BJ (cell line): ENCODE results near the gene ARHGAP26. TPM values are rescaled to one million over a fixed set of nuclear protein-coding genes. Genes with fewer than 3 reads are reported as not detected.
A peak's percentile ranks its signal among the peaks of the same experiment; 100 is the strongest.

ENCODE experiments used
- CTCF ChIA-PET: fragments of 350-600 bp; formaldehyde crosslinking; extraction: SDS; loops from one replicate; lab custom pipeline; 2021; ENCODE audit warnings: antibody characterized with exemption, inconsistent platforms; lab: Yijun Ruan, JAX
- POLR2A ChIA-PET: fragments of 300-600 bp; sonication (Branson Sonifier 250); formaldehyde crosslinking; extraction: SDS; loops from one replicate; lab custom pipeline; 2021; ENCODE audit warnings: antibody characterized with exemption; lab: Charles Lee
- DNase-seq: peaks from one replicate; pipeline ENCODE4 v3.0.0-alpha.2; 2011; ENCODE audit warnings: low read depth
- H3K27me3 ChIP-seq: 2 replicates; pipeline ENCODE4 v1.6.0; 2011; ENCODE audit warnings: low read length; ENCODE audit not compliant: control insufficient read depth, insufficient read depth
- H3K36me3 ChIP-seq: 2 replicates; pipeline ENCODE4 v1.5.1; 2011; ENCODE audit warnings: low read length; ENCODE audit not compliant: control insufficient read depth, insufficient read depth
- H3K4me3 ChIP-seq: 2 replicates; pipeline ENCODE4 v1.5.1; 2011; ENCODE audit warnings: low read depth, mild to moderate bottlenecking, control low read depth, low read length
- CTCF ChIP-seq: IDR thresholded peaks from 2 replicates; pipeline ENCODE4 v1.5.1; 2011; ENCODE audit warnings: low read depth, mild to moderate bottlenecking, control low read depth, inconsistent platforms, low read length, moderate library complexity; ENCODE audit not compliant: insufficient read depth
- polyA plus RNA-seq: library from polyadenylated mRNA; depleted of rRNA; stranded (reverse); fragments of >200 nt; gene quantifications from 2 replicates; pipeline ENCODE4 v1.2.3, GENCODE V29; 2011

The ARHGAP26 gene
- polyA plus RNA-seq, 1 experiment, result 4.8 TPM

DNA sequence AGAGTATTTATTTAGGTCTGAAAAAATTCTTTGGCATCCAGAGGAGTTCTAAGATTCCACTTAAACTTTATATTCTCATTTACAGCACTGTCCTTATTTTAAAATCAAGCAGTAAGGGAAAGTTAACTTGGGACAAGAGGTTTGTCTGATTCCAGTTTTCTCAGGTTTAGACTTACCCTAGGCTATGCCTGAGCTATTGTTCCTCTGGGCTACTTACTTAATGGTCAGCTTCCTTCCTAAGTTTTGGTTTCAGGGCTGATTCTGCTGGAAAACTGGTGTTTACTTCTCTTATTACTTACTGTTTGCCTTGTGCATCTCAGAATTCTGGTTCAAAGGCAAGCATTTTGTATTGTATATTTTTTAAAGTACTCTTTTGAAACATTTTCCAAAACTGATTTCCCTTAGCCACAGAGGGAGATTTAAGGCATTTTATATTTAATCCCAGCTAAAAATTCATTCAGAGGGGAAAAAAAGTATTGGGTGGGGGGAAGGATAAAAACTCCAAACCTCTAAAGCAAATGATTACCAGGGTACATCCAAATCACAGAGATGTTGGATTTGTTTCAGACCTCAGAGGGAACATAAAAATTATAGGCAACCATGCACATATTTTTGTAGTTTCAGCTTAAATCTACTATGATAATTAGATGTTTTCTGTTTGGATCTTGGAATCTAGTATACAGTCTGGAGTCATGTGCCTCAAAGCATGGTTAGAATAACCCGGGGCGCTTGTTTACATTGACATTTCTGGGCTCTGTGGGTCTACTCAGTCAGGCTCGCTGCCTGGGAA is 290.0 kb downstream of the ARHGAP26 start:
- no peak for TF ChIP-seq CTCF
- Histone ChIP-seq H3K27me3 (no peaks in the 10 kb centered on the region), H3K4me3 (no peak overlapping the region), H3K36me3 (no peaks in the 10 kb centered on the region)
- ChIA-PET CTCF (interaction anchor here (0.7 to 1.6 kb wide), 6 partner anchors 10 to 347 kb away, joined by 3 to 4 read pairs (median 3); no protein-coding TSS in a partner anchor), POLR2A (interaction anchor here (0.6 to 1.2 kb wide), 3 partner anchors 9 to 345 kb away, joined by 3 to 8 read pairs (median 4); no protein-coding TSS in a partner anchor)
- DNase-seq, result no peak

GRCh38 chr5:143061161-143061945 is 291.2 kb downstream of the ARHGAP26 start:
- H3K4me3 ChIP-seq, result no peak overlapping the region
- POLR2A ChIA-PET, result no interaction called here
- DNase-seq, result peak; percentile 83
- no peaks in the 10 kb centered on the region for H3K36me3 ChIP-seq
- no peak for TF ChIP-seq CTCF
- CTCF ChIA-PET, result interaction anchor here (0.7 to 1.2 kb wide), 3 partner anchors 23 to 342 kb away, joined by 3 to 5 read pairs (median 4); no protein-coding TSS in a partner anchor
- no peaks in the 10 kb centered on the region for H3K27me3 ChIP-seq

DNA sequence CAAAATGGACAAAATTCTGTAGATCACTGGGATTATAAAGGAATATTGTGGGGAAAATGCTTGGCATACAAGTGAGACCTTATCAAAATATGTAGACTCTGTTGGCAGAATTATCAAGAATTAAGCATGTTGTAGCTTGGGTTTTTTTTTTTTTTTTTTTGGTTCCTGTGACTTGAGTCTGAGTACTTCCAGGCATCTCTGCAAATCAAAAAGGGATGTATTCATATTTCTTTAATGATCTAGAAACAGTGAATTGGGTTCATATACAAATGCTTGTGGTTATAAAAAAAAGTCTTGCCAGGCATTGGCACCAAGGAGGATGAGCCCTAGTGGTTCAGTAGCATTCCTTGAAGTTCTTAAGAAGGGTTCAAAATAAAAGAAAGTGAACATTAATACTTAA is 292.2 kb downstream of the ARHGAP26 start:
- no peak for DNase-seq
- CTCF ChIA-PET, result interaction anchor here (1.2 to 2.6 kb wide), 2 partner anchors 162 to 341 kb away, joined by 4 to 10 read pairs; partner anchors contain the start of gene NR3C1
- Histone ChIP-seq H3K4me3 (no peak overlapping the region), H3K36me3 (no peaks in the 10 kb centered on the region), H3K27me3 (no peaks in the 10 kb centered on the region)
- no peak for TF ChIP-seq CTCF
- POLR2A ChIA-PET, result no interaction called here

DNA sequence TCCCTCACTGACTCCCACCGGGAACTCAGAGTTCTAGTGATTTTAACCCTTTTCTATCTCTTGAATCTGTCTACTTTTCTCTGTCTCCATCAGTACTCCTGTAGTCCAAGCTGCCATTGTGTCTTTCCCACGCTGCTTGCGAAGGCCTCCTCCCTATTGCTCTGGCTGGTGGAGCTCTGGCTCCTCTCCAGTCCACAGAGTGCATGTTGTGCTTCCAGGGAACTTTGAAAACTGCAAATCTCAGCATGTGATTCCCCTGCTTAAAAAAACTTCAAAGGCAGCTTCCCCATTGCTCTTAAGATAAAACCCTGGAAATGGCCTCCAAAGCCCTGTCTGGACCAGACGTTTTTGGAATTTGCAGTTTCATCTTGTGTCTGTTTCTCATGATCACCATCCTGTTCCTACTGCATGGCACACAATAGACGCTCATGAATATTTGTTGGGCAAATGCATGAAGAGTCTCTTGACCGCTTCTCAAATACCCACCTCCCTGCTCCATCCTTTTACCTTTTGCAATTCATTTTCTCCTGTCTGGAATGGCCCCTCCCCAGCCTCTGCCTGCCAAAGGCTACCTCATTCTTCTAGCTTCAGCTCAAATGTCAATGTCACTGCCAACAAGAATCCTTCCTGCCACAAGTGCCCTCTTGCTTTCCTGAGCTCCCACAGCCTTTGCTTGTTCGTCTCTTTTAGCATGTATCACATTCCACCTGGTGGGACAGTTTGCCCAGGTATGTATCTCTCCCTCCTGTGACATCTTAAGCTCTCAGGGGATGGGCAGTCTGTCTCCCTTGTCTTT is 293.2 kb downstream of the ARHGAP26 start:
- no peak for TF ChIP-seq CTCF
- Histone ChIP-seq H3K27me3 (no peaks in the 10 kb centered on the region), H3K4me3 (no peak overlapping the region), H3K36me3 (no peaks in the 10 kb centered on the region)
- DNase-seq, result no peak
- CTCF ChIA-PET, result interaction anchor here (1.2 to 2.6 kb wide), 2 partner anchors 11 to 340 kb away, joined by 7 to 10 read pairs; partner anchors contain the start of gene NR3C1
- POLR2A ChIA-PET, result no interaction called here
